ENCODE results near the gene BTBD19. TPM values are rescaled to one million over a fixed set of nuclear protein-coding genes. Genes with fewer than 3 reads are reported as not detected.
A peak's percentile ranks its signal among the peaks of the same experiment; 100 is the strongest.

BTBD19 gene
- total and polyA plus RNA-seq, 2 of the 4 experiments (the other 2 are of a cell fraction): 0.90 to 17.2 TPM

DNA sequence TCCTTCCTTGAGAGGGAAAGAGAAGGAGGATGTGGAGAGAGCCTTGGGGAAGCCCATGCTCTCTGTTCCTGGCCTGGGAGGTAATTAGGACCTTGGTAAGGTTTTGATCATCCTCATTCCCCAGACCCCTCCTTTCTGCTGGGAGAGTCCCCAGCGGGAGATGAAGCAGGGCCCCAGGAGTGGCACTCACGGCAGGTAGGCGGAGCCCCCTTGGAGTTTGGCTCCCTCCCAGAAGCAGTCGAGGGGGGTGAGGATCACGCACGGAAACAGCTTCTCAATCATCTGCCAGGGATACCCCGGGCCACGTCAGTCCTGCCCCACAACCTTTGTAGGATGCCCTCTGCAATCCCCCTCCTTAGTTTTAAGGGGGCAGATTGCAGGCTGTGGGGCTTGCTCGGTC, 23.2 kb downstream of the BTBD19 start:
- CTCF ChIA-PET: no interaction called here
- BruUV-seq (replicated peaks): no TSS peak

More for the DNA sequence above, 23.2 kb downstream of the BTBD19 start:
- no peak for TF ChIP-seq POLR2A (IDR thresholded peaks at IDR 0.05; ENCODE audit: low read depth, low read length)
- TF ChIP-seq RAD21 (IDR thresholded peaks at IDR 0.05; ENCODE audit: low read length): no peak
- no peak for TF ChIP-seq MXI1 (IDR thresholded peaks at IDR 0.05; ENCODE audit: borderline replicate concordance, low read depth, low read length)
- TF ChIP-seq NFE2L2 (IDR thresholded peaks at IDR 0.05; ENCODE audit: low read depth, low read length): no peak
- no peak for TF ChIP-seq CHD1 (IDR thresholded peaks at IDR 0.05; ENCODE audit: low read depth, low read length)
- TF ChIP-seq RFX5 (IDR thresholded peaks at IDR 0.05; ENCODE audit: low read depth, low read length): no peak
- TF ChIP-seq CEBPB (IDR thresholded peaks at IDR 0.05; ENCODE audit: low read depth, low read length): no peak
- no peak for TF ChIP-seq SMC3 (IDR thresholded peaks at IDR 0.05; ENCODE audit: low read depth, low read length)
- TF ChIP-seq MAZ (IDR thresholded peaks at IDR 0.05; ENCODE audit: borderline replicate concordance, low read depth, low read length): no peak
- TF ChIP-seq CTCF (conservative IDR thresholded peaks at IDR 0.05; ENCODE audit: low read depth, low read length): no peak
- no peak for TF ChIP-seq RCOR1 (IDR thresholded peaks at IDR 0.05; ENCODE audit: insufficient replicate concordance, low read length)
- TF ChIP-seq BHLHE40 (IDR thresholded peaks at IDR 0.05; ENCODE audit: low read depth, low read length): no peak
- Histone ChIP-seq H3K56ac (ENCODE audit: extremely low read depth, insufficient read depth, low read length) (no peak overlapping the region), H3K18ac (ENCODE audit: low read depth, low read length) (no peak overlapping the region), H3K14ac (replicated peaks; ENCODE audit: low read depth, low read length) (no peak overlapping the region), H3K36me3 (ENCODE audit: control insufficient read depth, insufficient read depth, low read length) (no peaks in the 10 kb centered on the region), H3K4ac (ENCODE audit: low read depth, low read length) (no peak overlapping the region), H3K9me3 (ENCODE audit: control insufficient read depth, insufficient read depth, low read length) (no peaks in the 10 kb centered on the region), H2BK20ac (ENCODE audit: low read depth, low read length) (no peak overlapping the region), H3K9me1 (ENCODE audit: insufficient read depth, low read length) (no peaks in the 10 kb centered on the region), H2AK9ac (replicated peaks; ENCODE audit: low read depth, low read length, poor library complexity) (peak overlapping the region; percentile 28), H3K4me1 (ENCODE audit: control insufficient read depth, insufficient read depth, low read length) (no peaks in the 10 kb centered on the region), H2AK5ac (ENCODE audit: low read depth, low read length) (peak overlapping the region; percentile 2; the same call in 1 of the 2 replicates), H2BK5ac (ENCODE audit: low read depth, low read length, poor library complexity, severe bottlenecking) (no peak overlapping the region), H3K23ac (ENCODE audit: low read depth, low read length) (no peak overlapping the region), H3K27me3 (ENCODE audit: control insufficient read depth, insufficient read depth, low read length) (no peaks in the 10 kb centered on the region), H3K4me2 (ENCODE audit: low read depth, low read length) (no peak overlapping the region), H2BK15ac (ENCODE audit: low read depth, low read length) (no peak overlapping the region), H3K27ac (ENCODE audit: insufficient read depth, low read length) (no peak overlapping the region), H2AFZ (replicated peaks; ENCODE audit: low read length, poor library complexity) (peak overlapping the region; percentile 27), H4K91ac (ENCODE audit: insufficient read depth, low read depth, low read length) (no peak overlapping the region), H3K9ac (ENCODE audit: low read depth, low read length) (no peak overlapping the region), H4K20me1 (ENCODE audit: insufficient read depth, low read length) (no peaks in the 10 kb centered on the region), H3K4me3 (ENCODE audit: insufficient read depth, low read depth, low read length) (no peak overlapping the region), H4K8ac (ENCODE audit: low read depth in 2 of 2, low read length in 2 of 2) (no peak overlapping the region), H3K79me1 (ENCODE audit: low read depth in 1 of 2, low read length in 2 of 2) (no peaks in the 10 kb centered on the region), H2BK120ac (ENCODE audit: low read depth, low read length) (no peak overlapping the region), H4K5ac (ENCODE audit: low read depth, low read length) (no peak overlapping the region)
- DNase-seq (no peak), ATAC-seq (ENCODE audit: low read depth) (no peak)
- in situ Hi-C loops (cut with MboI; ENCODE audit: low sequenced_read_pairs): loop anchor here (10.0 kb wide), 1 partner anchor 473 kb away; no protein-coding TSS in a partner anchor
- POLR2A ChIA-PET (ENCODE audit: unreplicated experiment): no interaction called here
- dilution Hi-C loops (cut with HindIII; ENCODE audit: low sequenced_read_pairs, unreplicated experiment): no loop called here
- intact Hi-C loops (cut with micrococcal nuclease): no loop called here
- WGBS, 2 experiments (ENCODE audit: extremely low coverage in 2 of 2, insufficient read length in 1 of 2): 0% methylated on average over 1 of the region's 9 CpGs; no CpG with 5 or more reads in 1 of the 2 experiments

Data from IMR-90 (cell line).